K562 (cell line): ENCODE measurements around the gene ERC2.

ENCODE experiments used
- BHLHE40 ChIP-seq: IDR thresholded peaks from 2 replicates; pipeline ENCODE4 v1.6.1; 2011; ENCODE audit warnings: low read length, improper control_type of control experiment
- CREBBP ChIP-seq: IDR thresholded peaks from one replicate; pipeline ENCODE4 v1.6.1; 2012; ENCODE audit warnings: low read depth, mild to moderate bottlenecking, control low read depth, inconsistent platforms, low read length
- CTCF ChIP-seq, 3 experiments: IDR thresholded peaks in 2 of 3; conservative IDR thresholded peaks in 1 of 3; 2 replicates each; pipeline ENCODE4 v1.5.1; 2011 to 2012; ENCODE audit warnings: low read length in 3 of 3, mild to moderate bottlenecking in 3 of 3, control low read depth in 2 of 3, improper control_type of control experiment in 1 of 3, inconsistent platforms in 1 of 3, low read depth in 1 of 3, mixed read lengths in 1 of 3, moderate library complexity in 1 of 3; ENCODE audit not compliant: insufficient read depth in 2 of 3
- E2F4 ChIP-seq: sonication (generic); formaldehyde crosslinking; IDR thresholded peaks from 2 replicates; pipeline ENCODE4 v1.8.0; 2022; ENCODE audit warnings: mild to moderate bottlenecking, low read depth, missing genetic modification reagents
- EGR1 ChIP-seq: fragments of 450-650 bp; conservative IDR thresholded peaks from 2 replicates; pipeline ENCODE4 v1.6.1; 2017; ENCODE audit warnings: mild to moderate bottlenecking
- HEY1 ChIP-seq: fragments of 250-450 bp; sonication (Bioruptor Pico); IDR thresholded peaks from 2 replicates; pipeline ENCODE4 v1.5.0; 2020; ENCODE audit warnings: mild to moderate bottlenecking, moderate library complexity, borderline replicate concordance
- HMGXB4 ChIP-seq: sonication (generic); formaldehyde crosslinking; IDR thresholded peaks from 2 replicates; pipeline ENCODE4 v1.8.1; 2023; ENCODE audit warnings: mild to moderate bottlenecking, missing genetic modification reagents
- IRF1 ChIP-seq: sonication (generic); formaldehyde crosslinking; IDR thresholded peaks from 2 replicates; pipeline ENCODE4 v1.8.0; 2022; ENCODE audit warnings: missing genetic modification reagents, mild to moderate bottlenecking, borderline replicate concordance
- MXI1 ChIP-seq: IDR thresholded peaks from 2 replicates; pipeline ENCODE4 v1.6.1; 2011; ENCODE audit warnings: low read depth, mild to moderate bottlenecking, improper control_type of control experiment, low read length
- RAD21 ChIP-seq, 2 experiments: fragments of 250-450 bp in 1 of 2; fragments of 450-650 bp in 1 of 2; sonication (Bioruptor Pico) in 1 of 2; formaldehyde crosslinking in 1 of 2; IDR thresholded peaks in 1 of 2; conservative IDR thresholded peaks in 1 of 2; 2 replicates each; pipeline versions ENCODE4 v1.4.0 to v1.8.0; 2020 to 2022; ENCODE audit warnings: mild to moderate bottlenecking in 2 of 2, moderate library complexity in 1 of 2
- SP1 ChIP-seq: sonication (generic); formaldehyde crosslinking; IDR thresholded peaks from 2 replicates; pipeline ENCODE4 v1.8.1; 2022; ENCODE audit warnings: mild to moderate bottlenecking, missing genetic modification reagents
- TARDBP ChIP-seq: fragments of 450-650 bp; IDR thresholded peaks from 2 replicates; pipeline ENCODE4 v1.6.1; 2016
- TBP ChIP-seq: optimal IDR thresholded peaks from 2 replicates; pipeline ENCODE3; 2011; ENCODE audit warnings: low read depth, low read length, improper control_type of control experiment
- USF2 ChIP-seq: sonication (generic); formaldehyde crosslinking; IDR thresholded peaks from 2 replicates; pipeline ENCODE4 v1.5.0; 2020; ENCODE audit warnings: missing genetic modification reagents

- TF ChIP-seq EGR1 = no peak
- TF ChIP-seq BHLHE40 = no peak
- no peak for TF ChIP-seq MXI1
- TF ChIP-seq E2F4 (CRISPR knock-in tag) = no peak
- TF ChIP-seq TBP = no peak
- no peak for TF ChIP-seq CREBBP
- no peak for TF ChIP-seq TARDBP
- no peak for TF ChIP-seq HEY1
- no peak for TF ChIP-seq RAD21 (CRISPR knock-in tag; conservative IDR thresholded peaks at IDR 0.05 in 1 of 2, IDR thresholded peaks at IDR 0.05 in 1 of 2)
- TF ChIP-seq IRF1 = no peak
- no peak for TF ChIP-seq SP1
- no peak for TF ChIP-seq HMGXB4
- TF ChIP-seq USF2 (CRISPR knock-in tag) = no peak
- no peak for TF ChIP-seq CTCF (IDR thresholded peaks at IDR 0.05 in 2 of 3, conservative IDR thresholded peaks at IDR 0.05 in 1 of 3; ENCODE audit: insufficient read depth in 2 of 3, low read depth in 1 of 3, low read length in 3 of 3)
Observed at GRCh38 chr3:56409790-56410189, 58.5 kb downstream of the ERC2 start.
